Ovary (tissue), 3 donors: ENCODE data around the gene SVOP.

Experiments used
- EP300 ChIP-seq: sonication (generic); formaldehyde crosslinking; IDR thresholded peaks from one replicate; pipeline ENCODE4 v1.6.1; 2017; ENCODE audit warnings: antibody characterized with exemption
- POLR2A ChIP-seq: fragments of 450-650 bp; IDR thresholded peaks from one replicate; pipeline ENCODE4 v1.6.1; 2017; ENCODE audit warnings: antibody characterized with exemption, mild to moderate bottlenecking, moderate library complexity
- TF ChIP-seq, protein P1 (sequence below), 3 donors: fragments of 450-650 bp in 2 of 3; fragments of 200-600 bp in 1 of 3; IDR thresholded peaks; one replicate each; pipeline versions ENCODE4 v1.5.1 to v1.8.0; 2016 to 2022; ENCODE audit warnings: antibody characterized with exemption in 3 of 3, mild to moderate bottlenecking in 1 of 3
- donor health status: DM: no; HTN: no; CAD: no.

- TF ChIP-seq, protein P1, sequence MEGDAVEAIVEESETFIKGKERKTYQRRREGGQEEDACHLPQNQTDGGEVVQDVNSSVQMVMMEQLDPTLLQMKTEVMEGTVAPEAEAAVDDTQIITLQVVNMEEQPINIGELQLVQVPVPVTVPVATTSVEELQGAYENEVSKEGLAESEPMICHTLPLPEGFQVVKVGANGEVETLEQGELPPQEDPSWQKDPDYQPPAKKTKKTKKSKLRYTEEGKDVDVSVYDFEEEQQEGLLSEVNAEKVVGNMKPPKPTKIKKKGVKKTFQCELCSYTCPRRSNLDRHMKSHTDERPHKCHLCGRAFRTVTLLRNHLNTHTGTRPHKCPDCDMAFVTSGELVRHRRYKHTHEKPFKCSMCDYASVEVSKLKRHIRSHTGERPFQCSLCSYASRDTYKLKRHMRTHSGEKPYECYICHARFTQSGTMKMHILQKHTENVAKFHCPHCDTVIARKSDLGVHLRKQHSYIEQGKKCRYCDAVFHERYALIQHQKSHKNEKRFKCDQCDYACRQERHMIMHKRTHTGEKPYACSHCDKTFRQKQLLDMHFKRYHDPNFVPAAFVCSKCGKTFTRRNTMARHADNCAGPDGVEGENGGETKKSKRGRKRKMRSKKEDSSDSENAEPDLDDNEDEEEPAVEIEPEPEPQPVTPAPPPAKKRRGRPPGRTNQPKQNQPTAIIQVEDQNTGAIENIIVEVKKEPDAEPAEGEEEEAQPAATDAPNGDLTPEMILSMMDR (IDR thresholded peaks at IDR 0.05), result no peak
- no peak for TF ChIP-seq POLR2A
- no peak for TF ChIP-seq EP300
These were observed 45.0 kb upstream of the SVOP start for GRCh38 chr12:109065853-109066193.
